Stimulated activated naive B cell treated with anti-CD40 and anti-IgM and Interleukin-4, amounts not matched to agents 10 μg/mL and 1 μg/mL and 100 μg/mL, for 72 hours (primary cell): ENCODE results near the gene CTSA.

Source experiments
- ATAC-seq, 2 donors: fragments of 150-1000 bp; cut with Tn5 transposase; replicated peaks; 2 replicates each; pipeline ENCODE4 v1.10.0; 2021; ENCODE audit warnings: moderate library complexity in 1 of 2
- DNase-seq: peaks from one replicate; pipeline ENCODE4 v3.0.0; 2021
- H3K27ac Mint-ChIP-seq: one replicate; pipeline ENCODE4 v1.8.0; 2022; ENCODE audit warnings: mild to moderate bottlenecking, mixed read lengths
- H3K27me3 Mint-ChIP-seq, 2 donors: one replicate each; pipeline ENCODE4 v1.8.0; 2022; ENCODE audit warnings: mixed read lengths in 2 of 2
- H3K36me3 Mint-ChIP-seq, 2 donors: one replicate each; pipeline ENCODE4 v1.8.0; 2022; ENCODE audit warnings: mixed read lengths in 2 of 2, mild to moderate bottlenecking in 1 of 2
- H3K4me1 Mint-ChIP-seq, 2 donors: one replicate each; pipeline ENCODE4 v1.8.0; 2022; ENCODE audit warnings: mixed read lengths in 2 of 2, mild to moderate bottlenecking in 1 of 2
- H3K4me3 Mint-ChIP-seq, 2 donors: one replicate each; pipeline ENCODE4 v1.8.0; 2022; ENCODE audit warnings: mild to moderate bottlenecking in 2 of 2, mixed read lengths in 2 of 2, moderate library complexity in 1 of 2
- H3K9me3 Mint-ChIP-seq, 2 donors: one replicate each; pipeline ENCODE4 v1.8.0; 2022; ENCODE audit warnings: mixed read lengths in 2 of 2, mild to moderate bottlenecking in 1 of 2

The CTSA gene

DNA sequence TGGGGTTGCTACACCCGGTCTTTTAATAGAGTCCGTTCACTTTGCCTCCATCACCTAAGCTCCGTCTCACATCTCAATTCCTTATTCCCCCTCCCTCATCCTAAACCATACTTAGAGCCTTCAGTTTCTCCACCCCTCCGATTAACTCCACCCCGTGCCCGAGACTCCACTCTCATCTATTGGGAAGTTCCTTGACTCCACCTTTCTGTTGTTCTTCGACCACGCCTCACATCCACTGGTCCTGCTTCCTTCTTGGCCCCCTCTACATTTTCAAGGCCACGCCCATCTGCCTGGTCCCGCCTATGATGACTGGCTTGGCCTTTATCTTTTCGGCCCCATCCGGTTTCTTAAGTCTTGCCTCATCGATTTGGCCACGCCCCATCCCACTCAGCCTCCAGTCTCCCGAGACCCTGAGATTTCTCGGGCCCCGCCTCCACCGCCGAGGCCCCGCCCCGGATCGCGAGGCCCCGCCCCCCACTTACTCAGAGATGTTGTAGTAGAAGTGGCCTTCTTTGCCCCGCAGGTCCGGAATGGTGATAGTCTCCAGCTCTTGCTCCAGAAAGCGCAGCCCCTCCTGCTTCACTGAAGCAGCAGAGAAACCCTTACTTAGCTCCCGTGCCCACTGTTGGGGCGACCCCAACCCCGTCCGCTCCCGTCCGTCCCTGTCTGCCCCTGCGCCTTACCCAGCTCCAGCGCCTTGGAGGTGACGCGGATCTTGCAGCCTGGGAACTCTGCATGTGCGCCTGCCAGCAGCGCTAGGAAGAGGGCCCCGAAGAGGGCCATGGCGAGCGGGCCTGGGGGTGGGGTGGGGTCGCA lies 19.7 kb downstream of the CTSA start:
- no peaks in the 10 kb centered on the region for H3K27me3 Mint-ChIP-seq
- peak; percentile 89 to 94 for ATAC-seq

GRCh38 chr20:45911486-45912343 lies 20.6 kb downstream of the CTSA start, which contains the start of gene PLTP:
PLTP (minus strand) TSS chr20:45912155; CDS start chr20:45911452, 703 bp downstream.
- peak within 1 kb of the TSS; percentile 84 for H3K27ac Mint-ChIP-seq
- H3K27me3 Mint-ChIP-seq = peaks cover 0 to 5% of the 10 kb centered on the region in 2 donors
- H3K4me3 Mint-ChIP-seq = peak within 1 kb of the TSS; percentile 78 to 81
- H3K4me1 Mint-ChIP-seq = peaks cover 20 to 33% of the 10 kb centered on the region in 2 donors
- peaks cover 0 to 20% of the 10 kb centered on the region in 2 donors for H3K36me3 Mint-ChIP-seq
- peak in 1 of 2 donors; percentile 14 for ATAC-seq
- no peaks in the 10 kb centered on the region for H3K9me3 Mint-ChIP-seq
- DNase-seq = peak; percentile 34

More for the DNA sequence above, 19.7 kb downstream of the CTSA start:
- Mint-ChIP-seq H3K4me3 (peak overlapping the region; percentile 78 to 81), H3K36me3 (peaks cover 0 to 24% of the 10 kb centered on the region in 2 donors), H3K9me3 (no peaks in the 10 kb centered on the region), H3K4me1 (peaks cover 20 to 33% of the 10 kb centered on the region in 2 donors), H3K27ac (peak overlapping the region; percentile 78)
- DNase-seq = peak; percentile 97

GRCh38 chr20:45912344-45912682 lies 21.2 kb downstream of the CTSA start:
- Mint-ChIP-seq H3K36me3 (peaks cover 0 to 16% of the 10 kb centered on the region in 2 donors), H3K27ac (no peak overlapping the region), H3K4me3 (peak overlapping the region; percentile 78 to 81), H3K27me3 (peaks cover 0 to 6% of the 10 kb centered on the region in 2 donors), H3K9me3 (no peaks in the 10 kb centered on the region), H3K4me1 (peaks cover 20 to 33% of the 10 kb centered on the region in 2 donors)
- ATAC-seq = no peak
- no peak for DNase-seq

- peak overlapping the region in 1 of 2 donors; percentile 68 for H3K4me3 Mint-ChIP-seq
- ATAC-seq = peak in 1 of 2 donors; percentile 35
- H3K4me1 Mint-ChIP-seq = peaks cover 18 to 33% of the 10 kb centered on the region in 2 donors
- no peaks in the 10 kb centered on the region for H3K9me3 Mint-ChIP-seq
- peaks cover 0 to 8% of the 10 kb centered on the region in 2 donors for H3K36me3 Mint-ChIP-seq
- peak overlapping the region; percentile 44 for H3K27ac Mint-ChIP-seq
- peaks cover 0 to 12% of the 10 kb centered on the region in 2 donors for H3K27me3 Mint-ChIP-seq
- DNase-seq = no peak
Measured at GRCh38 chr20:45913116-45913515, 22.0 kb downstream of the CTSA start.

- H3K4me1 Mint-ChIP-seq = peaks cover 5 to 9% of the 10 kb centered on the region in 2 donors
- H3K9me3 Mint-ChIP-seq = no peaks in the 10 kb centered on the region
- ATAC-seq = no peak
- H3K36me3 Mint-ChIP-seq = no peaks in the 10 kb centered on the region
- no peak overlapping the region for H3K4me3 Mint-ChIP-seq
- peaks cover 20 to 25% of the 10 kb centered on the region in 2 donors for H3K27me3 Mint-ChIP-seq
- no peak for DNase-seq
- no peak overlapping the region for H3K27ac Mint-ChIP-seq
Measured at GRCh38 chr20:45917790-45918141, 26.6 kb downstream of the CTSA start.

DNA sequence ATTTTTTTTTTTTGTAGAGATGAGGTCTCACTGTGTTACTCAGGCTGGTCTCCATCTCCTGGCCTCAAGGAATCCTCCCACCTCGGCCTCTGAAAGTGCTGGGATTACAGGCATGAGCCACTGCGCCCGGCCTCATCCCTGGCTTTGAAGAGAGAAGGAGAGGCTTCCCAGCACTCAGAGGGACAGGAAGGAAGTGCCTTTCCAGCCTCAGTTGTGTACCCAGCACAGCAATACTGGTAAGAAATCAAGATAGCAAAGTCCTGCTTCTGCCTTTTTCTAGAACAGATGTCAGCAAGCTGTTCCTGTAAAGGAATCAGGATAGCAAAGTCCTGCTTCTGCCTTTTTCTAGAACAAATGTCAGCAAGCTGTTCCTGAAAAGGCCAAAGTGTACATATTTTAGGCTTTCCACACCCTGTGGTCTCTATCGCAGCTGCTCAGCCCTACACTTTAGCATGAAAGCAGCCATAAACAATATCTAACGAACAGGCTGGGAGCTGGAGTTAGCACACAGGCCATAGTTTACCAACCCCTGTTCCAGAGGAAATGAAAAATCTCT lies 27.1 kb downstream of the CTSA start:
- H3K4me3 Mint-ChIP-seq = no peak overlapping the region
- no peaks in the 10 kb centered on the region for H3K36me3 Mint-ChIP-seq
- no peak overlapping the region for H3K27ac Mint-ChIP-seq
- DNase-seq (no peak), ATAC-seq (no peak)
- peaks cover 5 to 9% of the 10 kb centered on the region in 2 donors for H3K4me1 Mint-ChIP-seq
- H3K27me3 Mint-ChIP-seq = peaks cover 20 to 25% of the 10 kb centered on the region in 2 donors
- H3K9me3 Mint-ChIP-seq = no peaks in the 10 kb centered on the region

DNA sequence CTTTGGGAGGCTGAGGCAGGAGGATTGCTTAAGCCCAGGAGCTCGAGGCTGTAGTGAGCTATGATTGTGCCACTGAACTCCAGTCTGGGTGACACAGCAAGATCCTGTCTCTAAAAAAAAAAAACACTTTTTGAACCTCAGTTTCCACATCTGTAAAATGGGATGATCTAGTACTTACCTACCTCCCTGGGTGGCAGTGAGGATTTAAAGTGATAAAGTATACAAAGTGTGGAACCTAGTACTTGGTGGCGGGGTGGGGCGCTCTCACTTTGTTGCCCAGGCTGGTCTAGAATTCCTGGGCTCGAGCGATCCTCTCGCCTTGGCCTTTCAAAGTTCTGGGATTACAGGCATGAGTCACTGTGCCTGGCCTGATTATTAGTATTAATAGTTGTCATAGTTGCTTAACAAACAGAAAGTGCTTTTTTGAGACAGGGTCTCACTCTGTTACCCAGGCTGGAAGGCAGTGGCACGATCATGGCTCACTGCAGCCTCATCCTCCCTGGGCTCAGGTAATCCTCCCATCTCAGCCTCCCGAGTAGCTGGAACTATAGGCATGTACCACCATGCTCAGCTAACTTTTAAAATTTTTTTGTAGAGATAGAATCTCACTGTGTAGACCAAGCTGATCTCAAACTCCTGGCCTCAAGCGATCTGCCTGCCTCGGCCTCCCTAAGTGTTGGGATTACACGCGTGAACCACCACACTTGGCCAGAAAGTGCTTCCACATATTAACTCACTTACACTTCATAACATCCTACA lies 27.8 kb downstream of the CTSA start:
- ATAC-seq = no peak

DNA sequence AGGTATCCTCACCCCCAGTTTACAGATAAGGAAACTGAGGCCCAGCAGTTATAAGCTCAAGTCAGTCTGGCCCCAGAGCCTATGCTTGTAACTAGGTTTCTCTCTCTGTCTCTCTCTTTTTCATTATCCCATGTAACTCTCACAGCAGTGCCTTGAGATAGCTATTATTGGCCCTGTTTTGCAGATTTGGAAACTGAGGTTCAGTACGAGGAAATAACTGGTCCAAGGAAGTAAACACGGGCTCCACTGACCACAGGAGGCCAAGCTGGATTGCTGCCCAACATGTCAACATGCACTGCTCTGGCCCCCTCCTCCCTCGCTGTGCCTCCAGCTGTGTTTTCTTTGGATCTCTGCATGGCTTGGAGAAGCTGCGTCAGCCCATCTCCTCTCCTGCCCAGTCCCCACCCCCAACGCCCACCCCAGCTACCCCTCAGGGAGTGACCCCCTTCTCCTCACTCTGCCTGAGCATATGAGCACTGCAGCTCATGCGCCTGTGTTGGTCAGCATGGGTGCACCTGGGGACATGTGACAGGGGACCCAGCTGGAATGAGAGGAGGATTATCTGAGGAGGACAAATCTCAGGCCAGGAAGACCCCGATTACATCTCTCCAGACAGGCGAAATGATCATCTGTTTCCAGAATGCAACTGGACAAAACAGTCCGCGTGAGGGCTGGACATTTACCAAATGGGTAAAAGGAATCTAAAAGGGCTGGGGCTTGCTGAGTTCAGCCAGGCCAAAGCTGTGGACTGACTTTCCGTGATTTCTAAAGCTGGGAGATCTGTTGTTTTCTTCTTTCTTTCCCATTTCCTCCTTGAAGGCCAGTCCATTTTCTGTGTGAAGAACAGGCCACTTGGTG lies 28.6 kb downstream of the CTSA start:
- no peak for DNase-seq
- peaks cover 20 to 25% of the 10 kb centered on the region in 2 donors for H3K27me3 Mint-ChIP-seq
- H3K4me3 Mint-ChIP-seq = no peak overlapping the region
- H3K4me1 Mint-ChIP-seq = peaks cover under 1 to 5% of the 10 kb centered on the region in 2 donors
- no peaks in the 10 kb centered on the region for H3K36me3 Mint-ChIP-seq
- no peak overlapping the region for H3K27ac Mint-ChIP-seq
- H3K9me3 Mint-ChIP-seq = no peaks in the 10 kb centered on the region
- ATAC-seq = no peak

More for the DNA sequence above, 27.8 kb downstream of the CTSA start:
- H3K4me1 Mint-ChIP-seq = peaks cover 5 to 8% of the 10 kb centered on the region in 2 donors
- peaks cover 20 to 25% of the 10 kb centered on the region in 2 donors for H3K27me3 Mint-ChIP-seq
- H3K9me3 Mint-ChIP-seq = no peaks in the 10 kb centered on the region
- H3K4me3 Mint-ChIP-seq = no peak overlapping the region
- no peaks in the 10 kb centered on the region for H3K36me3 Mint-ChIP-seq
- DNase-seq = no peak
- H3K27ac Mint-ChIP-seq = no peak overlapping the region

GRCh38 chr20:45920462-45921336 lies 29.6 kb downstream of the CTSA start:
- no peak overlapping the region for H3K4me3 Mint-ChIP-seq
- ATAC-seq (no peak), DNase-seq (no peak)
- H3K27ac Mint-ChIP-seq = no peak overlapping the region
- H3K36me3 Mint-ChIP-seq = no peaks in the 10 kb centered on the region
- peaks cover 20 to 25% of the 10 kb centered on the region in 2 donors for H3K27me3 Mint-ChIP-seq
- no peaks in the 10 kb centered on the region for H3K9me3 Mint-ChIP-seq
- H3K4me1 Mint-ChIP-seq = peaks cover 0 to 5% of the 10 kb centered on the region in 2 donors

DNA sequence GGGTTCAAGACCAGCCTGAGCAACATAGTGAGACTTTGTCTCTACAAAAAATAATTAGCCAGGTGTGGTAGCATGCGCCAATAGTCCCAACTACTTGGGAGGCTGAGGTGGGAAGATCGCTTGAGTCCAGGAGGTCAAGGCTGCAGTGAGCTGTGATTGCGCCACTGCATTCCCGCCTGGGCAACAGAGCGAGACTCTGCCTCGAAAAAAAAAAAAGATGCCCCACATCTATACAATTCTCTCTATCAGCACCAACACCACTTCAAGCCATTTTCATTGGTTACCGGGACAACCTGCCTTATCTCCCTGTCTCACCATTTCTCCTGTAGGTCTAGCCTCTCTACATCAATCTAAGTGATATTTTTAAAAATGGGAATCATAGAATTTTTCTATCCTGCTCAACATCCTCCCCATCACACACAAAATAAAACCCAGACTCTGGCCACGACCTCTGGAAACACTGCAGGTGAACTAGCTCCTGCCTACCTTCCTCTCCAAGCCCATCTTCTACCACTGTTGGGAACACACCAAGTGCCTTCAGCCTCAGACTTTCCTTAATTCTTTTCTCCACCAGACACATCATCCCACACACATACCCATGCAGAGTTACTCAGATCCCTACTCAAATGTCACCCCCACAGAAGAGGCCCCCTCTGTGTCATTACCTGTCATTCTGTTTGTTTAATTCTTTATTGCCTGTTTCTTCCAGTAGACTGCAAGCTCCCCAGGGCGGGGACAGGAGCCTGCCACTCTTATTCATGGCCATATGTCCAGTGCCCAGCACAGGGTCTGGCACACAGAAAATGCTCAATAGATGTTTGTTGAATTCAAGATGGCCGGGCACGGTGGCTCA lies 30.4 kb downstream of the CTSA start:
- ATAC-seq (no peak), DNase-seq (no peak)
- peaks cover 20 to 22% of the 10 kb centered on the region in 2 donors for H3K27me3 Mint-ChIP-seq
- H3K27ac Mint-ChIP-seq = no peak overlapping the region
- peaks cover 0 to 5% of the 10 kb centered on the region in 2 donors for H3K4me1 Mint-ChIP-seq
- no peak overlapping the region for H3K4me3 Mint-ChIP-seq
- no peaks in the 10 kb centered on the region for H3K9me3 Mint-ChIP-seq
- H3K36me3 Mint-ChIP-seq = no peaks in the 10 kb centered on the region

DNA sequence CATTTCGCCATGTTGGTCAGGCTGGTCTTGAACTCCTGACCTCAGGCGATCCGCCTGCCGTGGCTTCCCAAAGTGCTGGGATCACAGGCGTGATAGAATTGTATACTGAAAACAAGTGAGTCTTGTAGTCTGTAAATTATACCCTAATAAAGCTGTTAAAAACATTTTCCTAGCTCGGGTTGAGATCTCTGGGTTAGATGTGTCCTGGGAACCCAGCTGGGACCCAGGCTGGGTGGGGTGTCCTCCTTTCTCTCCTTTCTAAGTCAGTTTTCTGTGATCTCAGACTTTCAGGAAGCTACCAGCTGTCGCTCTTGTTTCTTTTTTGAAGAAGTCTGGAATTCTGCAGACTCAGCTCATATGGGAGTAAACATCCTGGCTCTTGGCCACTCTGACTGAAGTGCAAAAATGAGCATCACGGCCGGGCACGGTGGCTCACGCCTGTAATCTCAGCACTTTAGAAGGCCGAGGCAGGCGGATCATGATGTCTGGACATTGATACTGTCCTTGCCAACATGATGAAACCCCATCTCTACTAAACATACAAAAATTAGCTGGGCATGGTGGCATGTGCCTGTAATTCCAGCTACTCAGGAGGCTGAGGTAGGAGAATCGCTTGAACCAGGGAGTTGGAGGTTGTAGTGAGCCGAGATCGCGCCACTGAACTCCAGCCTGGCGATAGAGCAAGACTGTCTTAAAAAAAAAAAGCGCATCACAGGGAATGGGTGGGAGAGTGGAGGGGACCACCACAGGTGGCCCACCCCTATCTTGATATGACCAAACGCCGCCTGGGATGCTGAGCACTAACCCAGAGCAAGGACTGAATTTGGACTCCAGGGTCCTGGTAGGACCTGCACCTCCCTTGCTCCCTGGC lies 33.5 kb downstream of the CTSA start:
- Mint-ChIP-seq H3K27me3 (peaks cover 12 to 15% of the 10 kb centered on the region in 2 donors), H3K4me1 (peaks cover 0 to 5% of the 10 kb centered on the region in 2 donors), H3K27ac (no peak overlapping the region)

More for the DNA sequence above, 33.5 kb downstream of the CTSA start:
- Mint-ChIP-seq H3K9me3 (no peaks in the 10 kb centered on the region), H3K36me3 (no peaks in the 10 kb centered on the region), H3K4me3 (no peak overlapping the region)
- ATAC-seq (no peak), DNase-seq (no peak)
